Neuronal stem cell (in vitro differentiated cells): Measurements from ENCODE around the gene MYLIP.
"Not testable (repeated sequence)": the region's sequence is repeated elsewhere in the genome, so short reads cannot be mapped to it uniquely, and the experiment has no call there.

ENCODE experiments used
- DNase-seq: peaks from one replicate; pipeline ENCODE4 v3.0.0-alpha.2; 2013; ENCODE audit warnings: low spot score
- H2AFZ ChIP-seq: one replicate; pipeline ENCODE4 v1.6.1; 2013; ENCODE audit warnings: mild to moderate bottlenecking, low read length, inconsistent platforms
- H2AK5ac ChIP-seq: 2 replicates; pipeline ENCODE4 v1.6.1; 2013; ENCODE audit warnings: low read depth, mild to moderate bottlenecking, inconsistent platforms, low read length, moderate library complexity, mixed read lengths
- H2BK120ac ChIP-seq: 2 replicates; pipeline ENCODE4 v1.6.1; 2013; ENCODE audit warnings: low read depth, mild to moderate bottlenecking, inconsistent platforms, low read length, moderate library complexity, mixed read lengths
- H2BK12ac ChIP-seq: one replicate; pipeline ENCODE4 v1.6.1; 2013; ENCODE audit warnings: low read length, inconsistent platforms
- H2BK15ac ChIP-seq: 2 replicates; pipeline ENCODE4 v1.6.1; 2013; ENCODE audit warnings: mild to moderate bottlenecking, low read length, inconsistent platforms, mixed read lengths
- H2BK5ac ChIP-seq: one replicate; pipeline ENCODE4 v1.6.1; 2013; ENCODE audit warnings: inconsistent platforms, mild to moderate bottlenecking, low read length, moderate library complexity
- H3K14ac ChIP-seq: one replicate; pipeline ENCODE4 v1.6.1; 2013; ENCODE audit warnings: low read length, inconsistent platforms
- H3K18ac ChIP-seq: 2 replicates; pipeline ENCODE4 v1.6.1; 2013; ENCODE audit warnings: low read length, inconsistent platforms
- H3K23ac ChIP-seq: 2 replicates; pipeline ENCODE4 v1.6.1; 2013; ENCODE audit warnings: low read depth, mild to moderate bottlenecking, mixed read lengths, low read length, inconsistent platforms; ENCODE audit not compliant: poor library complexity
- H3K27ac ChIP-seq: replicated peaks from 3 replicates; pipeline ENCODE4 v1.5.1; 2013; ENCODE audit warnings: low read length, inconsistent platforms
- H3K27me3 ChIP-seq, 3 experiments: 2 replicates each; pipeline ENCODE4 v1.6.1; 2013; ENCODE audit warnings: low read length in 3 of 3, mild to moderate bottlenecking in 2 of 3, inconsistent platforms in 1 of 3, low read depth in 1 of 3, mixed read lengths in 1 of 3, moderate library complexity in 1 of 3; ENCODE audit not compliant: control insufficient read depth in 3 of 3, insufficient read depth in 3 of 3
- H3K36me3 ChIP-seq, 2 donors: replicated peaks in 1 of 2; 2 replicates each; pipeline ENCODE4 v1.6.1; 2013; ENCODE audit warnings: low read length in 2 of 2; ENCODE audit not compliant: control insufficient read depth in 2 of 2, insufficient read depth in 2 of 2
- H3K4ac ChIP-seq: 2 replicates; pipeline ENCODE4 v1.6.1; 2013; ENCODE audit warnings: inconsistent platforms, mild to moderate bottlenecking, low read length, moderate library complexity
- H3K4me1 ChIP-seq, 2 donors: 1 replicate in 1 of 2; 2 replicates in 1 of 2; pipeline ENCODE4 v1.6.1; 2013; ENCODE audit warnings: low read length in 2 of 2, low read depth in 1 of 2; ENCODE audit not compliant: control insufficient read depth in 2 of 2, insufficient read depth in 1 of 2
- H3K4me2 ChIP-seq: one replicate; pipeline ENCODE4 v1.6.1; 2013; ENCODE audit warnings: mild to moderate bottlenecking, low read length, inconsistent platforms; ENCODE audit not compliant: insufficient read depth, poor library complexity, severe bottlenecking
- H3K4me3 ChIP-seq, 2 donors: 2 replicates each; pipeline ENCODE4 v1.5.1; 2013; ENCODE audit warnings: low read length in 2 of 2, mild to moderate bottlenecking in 2 of 2, inconsistent platforms in 1 of 2, moderate library complexity in 1 of 2
- H3K79me1 ChIP-seq: one replicate; pipeline ENCODE4 v1.6.1; 2013; ENCODE audit warnings: low read depth, mild to moderate bottlenecking, inconsistent platforms, low read length, moderate library complexity
- H3K9ac ChIP-seq: one replicate; pipeline ENCODE4 v1.6.1; 2013; ENCODE audit warnings: mild to moderate bottlenecking, low read depth, low read length, inconsistent platforms; ENCODE audit not compliant: poor library complexity
- H3K9me3 ChIP-seq, 2 donors: replicated peaks in 1 of 2; 2 replicates each; pipeline versions ENCODE3 to v1.6.1; 2013; ENCODE audit warnings: low read length in 2 of 2, mild to moderate bottlenecking in 2 of 2, inconsistent platforms in 1 of 2, low read depth in 1 of 2, mixed read lengths in 1 of 2, moderate library complexity in 1 of 2; ENCODE audit not compliant: control insufficient read depth in 2 of 2, insufficient read depth in 1 of 2
- H4K8ac ChIP-seq: one replicate; pipeline ENCODE4 v1.6.1; 2013; ENCODE audit warnings: low read depth, mild to moderate bottlenecking, inconsistent platforms, low read length, moderate library complexity
- H4K91ac ChIP-seq: one replicate; pipeline ENCODE4 v1.6.1; 2013; ENCODE audit warnings: low read length, low read depth, mild to moderate bottlenecking, inconsistent platforms; ENCODE audit not compliant: poor library complexity
- WGBS, 2 donors: extraction: QIAGEN DNeasy Blood & Tissue Kit; methylation state at CpG; one replicate each; pipeline ENCODE4 v1.1.7; 2013; ENCODE audit warnings: missing lambda C conversion rate in 2 of 2, mixed read lengths in 1 of 2; ENCODE audit not compliant: insufficient read length in 2 of 2, insufficient replicate concordance in 1 of 2; ENCODE audit errors: extremely low coverage in 2 of 2; 5-methylcytosine and 5-hydroxymethylcytosine counted together

Gene MYLIP

DNA sequence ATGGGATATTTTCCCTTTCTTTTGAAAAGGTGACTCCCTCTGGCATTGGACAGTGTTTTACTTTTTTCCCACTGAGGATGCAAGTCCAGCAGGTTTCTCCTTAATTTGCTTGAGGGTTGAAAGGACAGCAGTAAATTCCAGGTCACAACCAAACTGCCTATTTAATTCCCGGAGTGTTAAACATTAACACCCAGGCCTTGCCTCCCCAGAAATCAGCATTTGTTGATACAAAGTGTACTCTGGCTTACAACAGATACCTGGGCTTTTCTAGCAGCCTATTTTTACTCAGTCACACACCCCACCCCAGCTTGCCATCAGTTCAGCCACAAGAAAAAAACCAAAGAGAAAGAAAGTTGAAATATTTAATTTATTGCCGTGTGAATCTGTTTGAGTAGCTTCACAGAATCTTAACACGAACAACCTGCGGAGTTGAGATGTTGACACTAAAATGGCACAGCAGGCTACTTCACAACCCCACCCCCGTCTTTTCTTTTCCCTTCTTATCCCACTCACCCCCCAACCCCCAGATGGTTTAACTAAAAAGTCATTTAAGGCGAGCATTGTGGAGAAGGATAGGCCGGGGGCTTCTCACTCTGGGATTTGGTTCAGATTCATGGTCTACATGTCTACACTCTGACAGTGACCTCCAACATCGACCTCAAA lies 45.7 kb downstream of the MYLIP start:
- H3K4ac ChIP-seq: no peak overlapping the region
- H3K79me1 ChIP-seq: no peaks in the 10 kb centered on the region
- no peak overlapping the region for H2AK5ac ChIP-seq
- no peak overlapping the region for H2BK5ac ChIP-seq
- H2BK12ac ChIP-seq: no peak overlapping the region
- H3K9ac ChIP-seq: no peak overlapping the region
- no peak overlapping the region for H3K4me3 ChIP-seq
- H3K23ac ChIP-seq: no peak overlapping the region
- DNase-seq: no peak
- H3K9me3 ChIP-seq: no peaks in the 10 kb centered on the region
- H3K14ac ChIP-seq: no peak overlapping the region
- WGBS, 2 donors: no CpG with 5 or more reads among the region's 8 CpGs
- H3K27me3 ChIP-seq: peaks cover 0 to 47% (median 0%) of the 10 kb centered on the region in 3 experiments
- H3K27ac ChIP-seq: no peak overlapping the region
- no peak overlapping the region for H2AFZ ChIP-seq
- H4K91ac ChIP-seq: no peak overlapping the region
- no peak overlapping the region for H3K4me2 ChIP-seq
- H3K18ac ChIP-seq: no peak overlapping the region
- no peaks in the 10 kb centered on the region for H3K36me3 ChIP-seq
- H4K8ac ChIP-seq: no peak overlapping the region
- no peak overlapping the region for H2BK15ac ChIP-seq
- H3K4me1 ChIP-seq: peaks cover 0 to 9% of the 10 kb centered on the region in 2 donors
- H2BK120ac ChIP-seq: no peak overlapping the region

DNA sequence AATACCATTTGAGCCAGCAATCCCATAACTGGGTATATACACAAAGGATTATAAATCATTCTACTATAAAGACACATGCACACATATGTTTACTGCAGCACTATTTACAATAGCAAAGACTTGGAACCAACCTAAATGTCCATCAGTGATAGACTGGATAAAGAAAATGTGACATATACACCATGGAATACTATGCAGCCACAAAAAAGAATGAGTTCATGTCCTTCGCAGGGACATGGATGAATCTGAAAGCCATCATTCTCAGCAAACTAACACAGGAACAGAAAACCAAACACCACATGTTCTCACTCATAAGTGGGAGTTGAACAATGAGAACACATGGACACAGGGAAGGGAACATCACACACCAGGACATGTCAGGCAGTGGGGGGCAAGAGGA lies 47.7 kb downstream of the MYLIP start:
- H3K79me1 ChIP-seq, H2AFZ ChIP-seq, H3K18ac ChIP-seq, H3K4me3 ChIP-seq, H2BK120ac ChIP-seq, H3K9ac ChIP-seq, H3K23ac ChIP-seq, H3K27ac ChIP-seq, H4K8ac ChIP-seq, DNase-seq, H3K36me3 ChIP-seq, H2BK5ac ChIP-seq, H3K4ac ChIP-seq, H3K14ac ChIP-seq, H2BK15ac ChIP-seq, H4K91ac ChIP-seq, H2AK5ac ChIP-seq, H2BK12ac ChIP-seq, H3K9me3 ChIP-seq, H3K4me2 ChIP-seq, H3K4me1 ChIP-seq: not testable (repeated sequence)
- no CpG with 5 or more reads among the region's 1 CpG for WGBS, 2 donors
- peaks cover 0 to 44% (median 0%) of the 10 kb centered on the region in 3 experiments for H3K27me3 ChIP-seq

DNA sequence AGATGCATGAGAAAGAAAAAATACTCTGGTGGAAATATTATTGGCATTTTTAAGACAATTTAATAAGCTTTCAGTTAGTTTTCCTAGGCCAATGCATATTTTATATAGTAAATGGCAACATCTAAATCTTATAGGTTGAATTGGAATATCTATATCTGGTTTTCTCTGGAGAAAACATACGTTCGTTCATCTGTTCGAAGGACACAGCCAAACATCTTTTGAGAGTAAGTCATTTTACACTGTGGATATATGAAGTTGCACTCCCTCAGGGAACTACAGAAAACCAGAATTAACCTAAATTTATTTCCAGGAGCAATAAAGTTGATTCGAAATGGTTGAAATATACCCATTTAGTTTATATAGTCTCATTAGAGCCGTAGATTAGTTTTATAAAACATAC lies 49.0 kb downstream of the MYLIP start:
- WGBS, 2 donors: no CpG with 5 or more reads among the region's 5 CpGs
- no peak overlapping the region for H4K8ac ChIP-seq
- no peak overlapping the region for H2BK5ac ChIP-seq
- no peaks in the 10 kb centered on the region for H3K36me3 ChIP-seq
- H3K4me3 ChIP-seq: no peak overlapping the region
- H3K14ac ChIP-seq: no peak overlapping the region
- no peak overlapping the region for H3K4me2 ChIP-seq
- no peak overlapping the region for H3K9ac ChIP-seq
- DNase-seq: no peak
- H2BK120ac ChIP-seq: no peak overlapping the region
- no peak overlapping the region for H3K23ac ChIP-seq
- H2BK12ac ChIP-seq: no peak overlapping the region
- H3K9me3 ChIP-seq: no peaks in the 10 kb centered on the region
- H3K79me1 ChIP-seq: no peaks in the 10 kb centered on the region
- H3K27me3 ChIP-seq: peaks cover 0 to 36% (median 0%) of the 10 kb centered on the region in 3 experiments
- H3K18ac ChIP-seq: no peak overlapping the region
- no peak overlapping the region for H4K91ac ChIP-seq
- H2AK5ac ChIP-seq: no peak overlapping the region
- H2BK15ac ChIP-seq: no peak overlapping the region
- H3K4ac ChIP-seq: no peak overlapping the region
- peaks cover 0 to 9% of the 10 kb centered on the region in 2 donors for H3K4me1 ChIP-seq
- no peak overlapping the region for H3K27ac ChIP-seq
- H2AFZ ChIP-seq: no peak overlapping the region

DNA sequence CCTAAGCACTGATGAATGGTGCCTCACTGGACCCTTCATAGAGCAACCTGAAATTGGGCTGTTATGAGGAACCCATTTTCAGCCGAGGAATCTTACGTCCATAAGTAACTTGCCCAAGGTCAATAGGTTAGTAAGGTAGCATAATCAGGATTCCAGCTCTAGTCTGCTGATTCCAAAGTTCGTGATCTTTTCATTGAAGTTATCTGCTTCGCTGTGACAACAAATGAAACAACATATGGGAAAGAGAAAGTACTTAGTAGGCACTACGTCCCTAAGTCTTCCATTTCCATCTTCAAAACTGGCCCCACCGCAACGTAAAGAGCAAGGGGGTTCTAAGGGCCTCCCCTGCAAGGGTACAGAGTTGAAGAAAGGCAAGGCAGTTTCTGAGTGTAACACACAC lies 49.5 kb downstream of the MYLIP start:
- Histone ChIP-seq H2AFZ (no peak overlapping the region), H3K79me1 (no peaks in the 10 kb centered on the region), H3K36me3 (no peaks in the 10 kb centered on the region), H2AK5ac (no peak overlapping the region), H4K91ac (no peak overlapping the region), H2BK5ac (no peak overlapping the region), H3K9me3 (no peaks in the 10 kb centered on the region), H2BK12ac (no peak overlapping the region), H3K4me1 (peaks cover 0 to 9% of the 10 kb centered on the region in 2 donors), H3K27me3 (peaks cover 0 to 34% (median 0%) of the 10 kb centered on the region in 3 experiments), H3K4ac (no peak overlapping the region), H2BK15ac (no peak overlapping the region), H3K27ac (no peak overlapping the region), H3K9ac (no peak overlapping the region), H4K8ac (no peak overlapping the region), H3K14ac (no peak overlapping the region), H2BK120ac (no peak overlapping the region), H3K23ac (no peak overlapping the region), H3K18ac (no peak overlapping the region), H3K4me2 (no peak overlapping the region), H3K4me3 (no peak overlapping the region)
- DNase-seq: no peak
- WGBS, 2 donors: no CpG with 5 or more reads among the region's 7 CpGs
